SK-N-SH treated with all-trans-retinoic acid at 6 μM for 48 hours (cell line): Measurements from ENCODE around the gene NPHS1.

Experiments
- ATAC-seq: fragments of 200-7000 bp; cut with Tn5 transposase; 3 replicates; pipeline ENCODE4 v1.9.1; 2020; ENCODE audit warnings: mild to moderate bottlenecking, moderate library complexity
- ARNTL ChIP-seq: fragments of 450-650 bp; formaldehyde crosslinking; IDR thresholded peaks from 2 replicates; pipeline ENCODE4 v1.5.0; 2020; ENCODE audit warnings: low read depth, mild to moderate bottlenecking, moderate library complexity, borderline replicate concordance
- BACH2 ChIP-seq: fragments of 250-450 bp; sonication (Bioruptor Pico); IDR thresholded peaks from 2 replicates; pipeline ENCODE4 v1.9.0; 2021; ENCODE audit warnings: mild to moderate bottlenecking, borderline replicate concordance
- CREB5 ChIP-seq: fragments of 250-450 bp; sonication (Bioruptor Pico); IDR thresholded peaks from 2 replicates; pipeline ENCODE4 v1.5.1; 2020; ENCODE audit warnings: low read depth, mild to moderate bottlenecking, moderate library complexity
- CSDC2 ChIP-seq: fragments of 250-450 bp; sonication (Bioruptor Pico); IDR thresholded peaks from 2 replicates; pipeline ENCODE4 v1.5.0; 2020; ENCODE audit warnings: mild to moderate bottlenecking, moderate library complexity
- CSRNP3 ChIP-seq: fragments of 250-450 bp; sonication (Bioruptor Pico); IDR thresholded peaks from 2 replicates; pipeline ENCODE4 v1.5.1; 2021; ENCODE audit warnings: mild to moderate bottlenecking, moderate library complexity
- ESRRG ChIP-seq: fragments of 250-450 bp; sonication (Bioruptor Pico); IDR thresholded peaks from 2 replicates; pipeline ENCODE4 v1.6.1; 2021; ENCODE audit warnings: mild to moderate bottlenecking
- GLIS3 ChIP-seq: fragments of 250-450 bp; sonication (Bioruptor Pico); IDR thresholded peaks from 2 replicates; pipeline ENCODE4 v1.5.0; 2020; ENCODE audit warnings: mild to moderate bottlenecking, moderate library complexity
- OSR1 ChIP-seq: fragments of 250-450 bp; sonication (Bioruptor Pico); IDR thresholded peaks from 2 replicates; pipeline ENCODE4 v1.8.0; 2022; ENCODE audit warnings: moderate library complexity, mild to moderate bottlenecking, inconsistent platforms
- PATZ1 ChIP-seq: fragments of 250-450 bp; sonication (Bioruptor Pico); IDR thresholded peaks from 2 replicates; pipeline ENCODE4 v1.8.0; 2020; ENCODE audit warnings: mild to moderate bottlenecking, moderate library complexity, borderline replicate concordance
- POU6F1 ChIP-seq: fragments of 250-450 bp; sonication (Bioruptor Pico); IDR thresholded peaks from 2 replicates; pipeline ENCODE4 v1.8.0; 2021; ENCODE audit warnings: low read depth, mild to moderate bottlenecking, moderate library complexity, borderline replicate concordance
- PPARA ChIP-seq: fragments of 250-450 bp; sonication (Bioruptor Pico); IDR thresholded peaks from 2 replicates; pipeline ENCODE4 v1.5.0; 2020; ENCODE audit warnings: mild to moderate bottlenecking, borderline replicate concordance
- RARB ChIP-seq: fragments of 250-450 bp; sonication (Bioruptor Pico); IDR thresholded peaks from 2 replicates; pipeline ENCODE4 v1.8.0; 2021; ENCODE audit warnings: mild to moderate bottlenecking, moderate library complexity
- SNAI2 ChIP-seq: fragments of 250-450 bp; sonication (Bioruptor Pico); IDR thresholded peaks from 2 replicates; pipeline ENCODE4 v1.5.0; 2020; ENCODE audit warnings: mild to moderate bottlenecking, moderate library complexity
- TCF4 ChIP-seq: fragments of 250-450 bp; sonication (Bioruptor Pico); IDR thresholded peaks from 2 replicates; pipeline ENCODE4 v1.8.0; 2021; ENCODE audit warnings: mild to moderate bottlenecking, moderate library complexity, borderline replicate concordance
- TOX ChIP-seq: fragments of 250-450 bp; sonication (Bioruptor Pico); IDR thresholded peaks from 2 replicates; pipeline ENCODE4 v1.8.0; 2021; ENCODE audit warnings: mild to moderate bottlenecking, moderate library complexity, borderline replicate concordance
- TSHZ2 ChIP-seq: fragments of 250-450 bp; sonication (Bioruptor Pico); IDR thresholded peaks from 2 replicates; pipeline ENCODE4 v1.5.0; 2020; ENCODE audit warnings: mild to moderate bottlenecking, moderate library complexity
- ZC3H10 ChIP-seq: fragments of 250-450 bp; sonication (Bioruptor Pico); IDR thresholded peaks from 2 replicates; pipeline ENCODE4 v1.5.1; 2021; ENCODE audit warnings: mild to moderate bottlenecking, moderate library complexity
- ZFP3 ChIP-seq: fragments of 250-450 bp; sonication (Bioruptor Pico); IDR thresholded peaks from 2 replicates; pipeline ENCODE4 v1.5.0; 2020; ENCODE audit warnings: mild to moderate bottlenecking, moderate library complexity
- ZFP30 ChIP-seq: fragments of 450-650 bp; formaldehyde crosslinking; IDR thresholded peaks from 2 replicates; pipeline ENCODE4 v1.5.0; 2022; ENCODE audit warnings: mild to moderate bottlenecking, moderate library complexity
- ZNF565 ChIP-seq: fragments of 450-650 bp; formaldehyde crosslinking; conservative IDR thresholded peaks from 2 replicates; pipeline ENCODE4 v1.5.0; 2020; ENCODE audit warnings: low read depth, mild to moderate bottlenecking, moderate library complexity
- ZNF70 ChIP-seq: fragments of 450-650 bp; formaldehyde crosslinking; IDR thresholded peaks from 2 replicates; pipeline ENCODE4 v1.5.0; 2020; ENCODE audit warnings: mild to moderate bottlenecking, moderate library complexity

The NPHS1 gene

GRCh38 chr19:35786299-35787160 lies 65.8 kb downstream of the NPHS1 start (continued):
- TF ChIP-seq POU6F1 (CRISPR knock-in tag) (no peak), PPARA (CRISPR knock-in tag) (no peak)
- TF ChIP-seq, all 23 proteins: peak for 0

- TF ChIP-seq GLIS3 (CRISPR knock-in tag) (no peak), CSRNP3 (CRISPR knock-in tag) (no peak), ZFP30 (CRISPR knock-in tag) (no peak), BACH2 (no peak), ZNF70 (CRISPR knock-in tag) (no peak)
- no peak for ATAC-seq
Observed at GRCh38 chr19:35785339-35785627, 67.0 kb downstream of the NPHS1 start.

- no peak for ATAC-seq
- no peak for TF ChIP-seq OSR1 (CRISPR knock-in tag)
- no peak for TF ChIP-seq PPARA (CRISPR knock-in tag)
- no peak for TF ChIP-seq ARNTL
- no peak for TF ChIP-seq ZFP30 (CRISPR knock-in tag)
- TF ChIP-seq GLIS3 (CRISPR knock-in tag), result no peak
- TF ChIP-seq TSHZ2 (CRISPR knock-in tag), result no peak
- TF ChIP-seq ZFP3, result no peak
- TF ChIP-seq ZNF565 (CRISPR knock-in tag), result no peak
- no peak for TF ChIP-seq CREB5 (CRISPR knock-in tag)
- TF ChIP-seq PATZ1 (CRISPR knock-in tag), result no peak
- TF ChIP-seq BACH2, result no peak
- TF ChIP-seq TOX (CRISPR knock-in tag), result no peak
- no peak for TF ChIP-seq TCF4
- TF ChIP-seq CSDC2 (CRISPR knock-in tag), result no peak
- TF ChIP-seq SNAI2, result no peak
- TF ChIP-seq ZC3H10 (CRISPR knock-in tag), result no peak
- no peak for TF ChIP-seq ZNF70 (CRISPR knock-in tag)
- no peak for TF ChIP-seq POU6F1 (CRISPR knock-in tag)
- no peak for TF ChIP-seq RARB (CRISPR knock-in tag)
- no peak for TF ChIP-seq ESRRG
Observed at GRCh38 chr19:35784503-35785338, 67.6 kb downstream of the NPHS1 start.
